GM12878 (cell line): ENCODE measurements around the gene PSME3IP1. TPM values are rescaled to one million over a fixed set of nuclear protein-coding genes. Genes with fewer than 3 reads are reported as not detected.

Experiments used
- ATAC-seq: fragments of 200-7000 bp; cut with Tn5 transposase; 3 replicates; pipeline ENCODE4 v1.9.1; 2020; ENCODE audit warnings: mild to moderate bottlenecking, moderate library complexity
- BruUV-seq: library from RNA; stranded (reverse); fragments of 400-500 nt; replicated peaks from 2 replicates; lab custom pipeline; 2021; lab: Mats Ljungman, UMichigan
- CTCF ChIA-PET: fragments of 300-600 bp; sonication (Branson Sonifier 250); formaldehyde crosslinking; extraction: SDS; loops from one replicate; lab custom pipeline; 2021; ENCODE audit warnings: inconsistent platforms; lab: Yijun Ruan, JAX
- POLR2A ChIA-PET: fragments of 350-600 bp; formaldehyde crosslinking; extraction: SDS; loops from one replicate; lab custom pipeline; 2021; ENCODE audit warnings: inconsistent platforms; lab: Charles Lee
- RAD21 ChIA-PET: fragments of 300-600 bp; sonication (Branson Sonifier 250); formaldehyde crosslinking; loops from one replicate; lab custom pipeline; 2023; ENCODE audit warnings: antibody characterized with exemption; ENCODE audit not compliant: unreplicated experiment; lab: Charles Lee
- SMC1A ChIA-PET: fragments of 300-600 bp; sonication (Branson Sonifier 250); formaldehyde crosslinking; loops from one replicate; lab custom pipeline; 2023; ENCODE audit not compliant: unreplicated experiment, uncharacterized antibody; lab: Charles Lee
- DNase-seq: peaks from one replicate; pipeline ENCODE4 v3.0.0-alpha.2; 2011; ENCODE audit warnings: low read depth, low spot score
- FAIRE-seq: peaks from 3 replicates; lab custom pipeline; 2011; peaks lifted over from hg19 to GRCh38; lab: Jason Lieb, UNC
- H2AFZ ChIP-seq: 2 replicates; pipeline ENCODE4 v1.6.0; 2011; ENCODE audit warnings: low read depth, low read length, control low read depth; ENCODE audit not compliant: control insufficient read depth
- H3K27ac ChIP-seq: 2 replicates; pipeline ENCODE4 v1.5.1; 2011; ENCODE audit warnings: control low read depth; ENCODE audit not compliant: control insufficient read depth, insufficient read depth
- H3K27me3 ChIP-seq, 2 experiments: replicated peaks in 1 of 2; 2 replicates each; pipeline versions ENCODE4 v1.6.0 to v1.6.1; 2011; ENCODE audit warnings: low read length in 1 of 2; ENCODE audit not compliant: control insufficient read depth in 2 of 2, insufficient read depth in 2 of 2
- H3K36me3 ChIP-seq, 2 experiments: 2 replicates each; pipeline ENCODE4 v1.5.1; 2011; ENCODE audit warnings: low read length in 1 of 2; ENCODE audit not compliant: control insufficient read depth in 2 of 2, insufficient read depth in 2 of 2
- H3K4me1 ChIP-seq: 2 replicates; pipeline ENCODE4 v1.6.1; 2011; ENCODE audit warnings: mild to moderate bottlenecking, low read length, moderate library complexity, mixed read lengths; ENCODE audit not compliant: control insufficient read depth, insufficient read depth
- H3K4me2 ChIP-seq: 2 replicates; pipeline ENCODE4 v1.6.0; 2011; ENCODE audit warnings: control low read depth; ENCODE audit not compliant: control insufficient read depth, insufficient read depth
- H3K4me3 ChIP-seq: fragments of 200-600 bp; sonication (generic); 2 replicates; pipeline ENCODE4 v1.5.1; 2016
- H3K79me2 ChIP-seq: 2 replicates; pipeline ENCODE4 v1.6.0; 2011; ENCODE audit warnings: low read length; ENCODE audit not compliant: control insufficient read depth, insufficient read depth
- H3K9ac ChIP-seq: 2 replicates; pipeline ENCODE4 v1.8.0; 2011; ENCODE audit warnings: low read length, control low read depth, mixed read lengths; ENCODE audit not compliant: control insufficient read depth, insufficient read depth
- H3K9me3 ChIP-seq: replicated peaks from 3 replicates; pipeline ENCODE4 v1.5.1; 2011; ENCODE audit warnings: mild to moderate bottlenecking, low read length; ENCODE audit not compliant: control insufficient read depth, insufficient read depth
- H4K20me1 ChIP-seq: 2 replicates; pipeline ENCODE4 v1.6.0; 2011; ENCODE audit not compliant: control insufficient read depth, insufficient read depth
- BACH1 ChIP-seq: fragments of 450-650 bp; IDR thresholded peaks from 2 replicates; pipeline ENCODE4 v1.6.1; 2017; ENCODE audit warnings: mild to moderate bottlenecking, borderline replicate concordance
- CEBPZ ChIP-seq: fragments of 150-350 bp; IDR thresholded peaks from 2 replicates; pipeline ENCODE4 v1.6.1; 2016; ENCODE audit warnings: low read depth, low read length
- CREM ChIP-seq: IDR thresholded peaks from 2 replicates; pipeline ENCODE4 v1.6.1; 2014; ENCODE audit warnings: antibody characterized with exemption, low read depth
- IKZF1 ChIP-seq: fragments of 450-650 bp; conservative IDR thresholded peaks from 2 replicates; pipeline ENCODE4 v1.6.1; 2017; ENCODE audit warnings: antibody characterized with exemption, mild to moderate bottlenecking
- PKNOX1 ChIP-seq: fragments of 450-650 bp; IDR thresholded peaks from 2 replicates; pipeline ENCODE4 v1.6.1; 2016; ENCODE audit warnings: mild to moderate bottlenecking
- YY1 ChIP-seq: IDR thresholded peaks from 2 replicates; pipeline ENCODE4 v1.6.1; 2011; ENCODE audit warnings: low read depth, mild to moderate bottlenecking, low read length
- ZBTB4 ChIP-seq: fragments of 450-650 bp; formaldehyde crosslinking; IDR thresholded peaks from 2 replicates; pipeline ENCODE4 v1.4.0; 2022; ENCODE audit warnings: mild to moderate bottlenecking, moderate library complexity
- ZNF384 ChIP-seq: IDR thresholded peaks from 2 replicates; pipeline ENCODE4 v1.6.1; 2012; ENCODE audit warnings: low read depth, mild to moderate bottlenecking, low read length, improper control_type of control experiment, borderline replicate concordance
- ZNF687 ChIP-seq: fragments of 450-650 bp; IDR thresholded peaks from 2 replicates; pipeline ENCODE4 v1.6.1; 2017; ENCODE audit warnings: mild to moderate bottlenecking, moderate library complexity
- WGBS: methylation state at CpG from one replicate; pipeline ENCODE4 v1.1.6; 2016; ENCODE audit warnings: low lambda C conversion rate; ENCODE audit not compliant: insufficient replicate concordance, insufficient coverage; ENCODE audit errors: missing lambda C conversion rate; 5-methylcytosine and 5-hydroxymethylcytosine counted together
- in situ Hi-C: fragments of 300-500 bp; cut with MboI; formaldehyde crosslinking; loops from 9 replicates; pipeline ENCODE4 v1.14.3; 2018; ENCODE audit warnings: mixed read lengths
- intact Hi-C: fragments of 100-400 bp; cut with micrococcal nuclease; formaldehyde crosslinking; loops from one replicate; pipeline ENCODE4 v1.14.2; 2022; ENCODE audit not compliant: unreplicated experiment
- polyA plus RNA-seq, 11 experiments: library from polyadenylated mRNA; depleted of rRNA in 4 of 11; unstranded in 6 of 11; stranded (reverse) in 5 of 11; fragments of >200 nt; fragmentation: Nextera tagmentation in 4 of 11; fragmentation: Illumina TruSeq in 1 of 11; extraction: Ambion mirVana in 4 of 11; extraction: Trizol in 1 of 11; gene quantifications; 1 replicate in 1 of 11; 2 replicates in 10 of 11; pipeline versions ENCODE4 v1.2.1 to v1.2.3, GENCODE V29; 2011 to 2016; ENCODE audit warnings: inconsistent platforms in 2 of 11, missing spikeins in 2 of 11, low read depth in 1 of 11
- total RNA-seq, 4 experiments: library from RNA; depleted of rRNA in 3 of 4; stranded (reverse); fragments of >200 nt in 3 of 4; fragmentation: Illumina TruSeq in 1 of 4; extraction: Trizol in 1 of 4; gene quantifications; 2 replicates each; pipeline versions ENCODE4 v1.2.1 to v1.2.3, GENCODE V29; 2013 to 2021

PSME3IP1 gene
- total and polyA plus RNA-seq, 10 of the 15 experiments (the other 5 are each of a cell fraction or from before 2014, with no cell fraction given) = 67.9 to 174 (median 111) TPM

GRCh38 chr16:57132470-57132869, 53.4 kb downstream of the PSME3IP1 start (continued):
- no peak for TF ChIP-seq ZNF687

- H3K27ac ChIP-seq = no peak overlapping the region
- TF ChIP-seq YY1 (no peak), BACH1 (no peak), PKNOX1 (no peak), ZBTB4 (CRISPR knock-in tag) (no peak), CEBPZ (no peak), ZNF384 (no peak), IKZF1 (no peak), CREM (no peak)
- no peak for DNase-seq
- in situ Hi-C loops = no loop called here
- no peak for ATAC-seq
- H3K4me1 ChIP-seq = peaks cover 38% of the 10 kb centered on the region
- no peak overlapping the region for H2AFZ ChIP-seq
- 61% methylated on average over 17 of the region's 17 CpGs for WGBS
- intact Hi-C loops = no loop called here
- no peaks in the 10 kb centered on the region for H3K9me3 ChIP-seq
- H3K4me3 ChIP-seq = no peak overlapping the region
- no peaks in the 10 kb centered on the region for H3K27me3 ChIP-seq
- no peaks in the 10 kb centered on the region for H3K79me2 ChIP-seq
- no peaks in the 10 kb centered on the region for H4K20me1 ChIP-seq
- no peak overlapping the region for H3K4me2 ChIP-seq
- POLR2A ChIA-PET = no interaction called here
- H3K9ac ChIP-seq = no peak overlapping the region
- H3K36me3 ChIP-seq = no peaks in the 10 kb centered on the region
- FAIRE-seq = no peak
- BruUV-seq = no TSS peak
- RAD21 ChIA-PET = no interaction called here
- CTCF ChIA-PET = interaction anchor here (1.5 kb wide), 1 partner anchor 35 kb away, joined by 3 read pairs; no protein-coding TSS in a partner anchor
- SMC1A ChIA-PET = no interaction called here
These were observed 54.4 kb downstream of the PSME3IP1 start for GRCh38 chr16:57131351-57131970.
